HG03097 (cell line): ENCODE results near the gene DHRS3.

ENCODE experiments used
- ATAC-seq: cut with Tn5 transposase; IDR thresholded peaks from one replicate; pipeline ENCODE4 v1.9.1; 2021; ENCODE audit not compliant: unreplicated experiment, low FRiP score

Gene DHRS3

GRCh38 chr1:12600880-12601633 lies 17.0 kb downstream of the DHRS3 start:
- no peak for ATAC-seq

GRCh38 chr1:12600335-12600734 lies 17.7 kb downstream of the DHRS3 start:
- no peak for ATAC-seq

- no peak for ATAC-seq
Measured at GRCh38 chr1:12599657-12600056, 18.4 kb downstream of the DHRS3 start.

DNA sequence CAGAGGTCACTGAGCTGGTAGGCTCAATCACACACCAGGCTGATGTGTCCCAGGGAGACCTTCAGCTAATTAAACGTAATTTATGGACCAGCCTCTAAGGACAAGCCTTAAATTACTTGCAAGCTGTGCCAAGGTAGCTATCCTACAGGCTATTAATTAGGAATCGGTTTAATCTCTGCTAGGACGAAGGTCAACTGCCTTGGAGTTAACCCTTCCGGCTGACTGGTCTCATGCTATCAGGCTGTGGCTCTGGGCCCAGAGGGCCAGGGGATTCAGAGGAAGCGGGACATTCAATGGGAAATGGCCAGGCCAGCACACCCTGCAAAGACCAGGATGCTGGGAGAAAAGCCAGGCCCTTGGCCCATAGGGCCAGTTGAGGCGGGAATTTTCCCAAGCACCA lies 19.0 kb downstream of the DHRS3 start:
- no peak for ATAC-seq

GRCh38 chr1:12597792-12598191 lies 20.2 kb downstream of the DHRS3 start:
- no peak for ATAC-seq

DNA sequence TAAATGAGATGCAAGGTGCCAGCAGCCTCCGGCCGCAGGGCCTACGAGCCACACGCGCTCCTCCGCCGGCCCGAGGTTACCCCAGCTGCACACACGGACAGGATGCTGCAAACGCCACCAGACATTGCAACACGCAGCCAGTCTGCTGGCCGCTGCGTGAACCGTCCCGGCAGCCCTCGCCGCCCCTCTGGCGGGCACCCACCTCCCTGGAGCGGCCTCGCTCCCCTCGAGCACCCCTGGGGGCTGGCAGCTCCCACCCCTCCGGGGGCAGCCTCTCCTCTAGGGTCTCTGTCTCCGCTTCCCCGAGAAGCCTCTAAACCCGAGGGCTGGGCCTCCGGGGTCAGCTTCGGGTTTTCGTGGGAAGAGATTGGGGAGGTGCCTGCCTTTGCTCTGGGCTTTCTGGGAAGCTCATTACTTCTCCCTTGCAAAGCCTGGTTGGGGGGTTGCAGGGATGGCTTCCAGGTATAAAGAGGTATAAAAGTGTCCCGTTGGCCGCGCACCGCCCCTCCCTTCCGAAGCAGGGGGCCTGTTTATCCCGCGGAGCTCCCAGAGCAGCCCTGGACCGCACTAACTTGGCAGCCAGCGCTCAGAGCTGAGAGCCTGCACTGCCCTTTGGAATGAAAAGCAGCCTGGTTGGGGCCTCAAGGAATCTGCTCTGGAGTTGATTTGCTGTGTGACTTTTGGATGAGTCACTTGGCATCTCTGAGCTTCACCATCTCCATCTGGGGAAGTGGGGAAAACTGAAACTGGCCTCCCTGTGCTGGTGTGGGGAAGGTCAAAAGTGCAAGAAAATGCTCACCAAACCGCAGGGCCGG lies 21.8 kb downstream of the DHRS3 start:
- no peak for ATAC-seq

DNA sequence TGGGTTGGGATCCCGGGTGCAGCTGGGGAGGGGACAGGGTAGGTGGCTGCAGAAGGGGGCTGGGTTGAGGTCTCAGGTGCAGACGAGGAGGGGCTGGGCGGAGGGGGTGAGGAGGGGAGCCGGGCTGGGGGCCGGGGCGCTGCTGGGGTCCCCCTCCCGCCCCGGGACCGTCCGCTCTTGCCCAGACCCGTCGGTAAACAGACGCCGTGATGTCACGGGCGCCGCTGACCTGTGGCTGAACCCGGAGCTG lies 22.3 kb downstream of the DHRS3 start:
- ATAC-seq: no peak

DNA sequence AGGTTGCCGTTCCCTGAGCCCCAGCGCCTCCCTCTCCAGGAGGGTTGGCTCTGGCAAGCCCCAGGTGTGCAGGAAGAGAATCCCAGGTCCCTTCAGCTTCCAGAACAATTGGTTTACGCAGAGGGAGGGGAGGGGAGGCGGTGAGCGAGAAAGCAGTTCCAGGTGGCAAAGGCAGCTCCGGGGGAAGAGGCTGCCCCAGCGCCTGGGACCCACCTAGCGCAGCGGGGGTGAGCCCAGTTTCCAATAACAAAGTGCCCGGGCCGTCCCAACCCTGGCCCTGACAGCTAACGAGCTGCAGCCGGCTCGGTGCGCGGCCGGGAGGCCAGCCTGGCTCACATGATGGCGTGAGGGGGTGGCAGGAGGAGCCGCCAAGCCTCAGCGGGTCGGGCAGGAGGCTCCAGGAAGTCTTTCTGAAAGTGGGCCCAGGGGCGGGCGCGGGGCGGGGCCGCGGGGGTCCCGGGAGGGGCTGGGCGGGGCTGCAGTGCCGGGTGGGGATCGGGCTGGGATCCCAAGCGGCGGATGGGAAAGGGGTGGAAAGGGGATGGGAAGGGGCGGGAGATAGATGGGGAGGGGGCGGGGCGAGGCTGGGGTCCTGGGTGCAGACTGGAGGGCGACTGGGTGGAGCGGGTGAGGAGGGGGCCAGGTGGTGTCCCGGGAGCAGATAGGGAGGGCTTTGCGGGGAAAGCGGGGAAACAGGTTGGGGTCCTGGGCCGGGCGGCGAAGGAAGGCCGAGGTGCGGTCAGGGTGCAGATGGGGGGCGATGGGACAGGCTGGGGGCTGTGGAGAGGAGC lies 22.8 kb downstream of the DHRS3 start:
- no peak for ATAC-seq

DNA sequence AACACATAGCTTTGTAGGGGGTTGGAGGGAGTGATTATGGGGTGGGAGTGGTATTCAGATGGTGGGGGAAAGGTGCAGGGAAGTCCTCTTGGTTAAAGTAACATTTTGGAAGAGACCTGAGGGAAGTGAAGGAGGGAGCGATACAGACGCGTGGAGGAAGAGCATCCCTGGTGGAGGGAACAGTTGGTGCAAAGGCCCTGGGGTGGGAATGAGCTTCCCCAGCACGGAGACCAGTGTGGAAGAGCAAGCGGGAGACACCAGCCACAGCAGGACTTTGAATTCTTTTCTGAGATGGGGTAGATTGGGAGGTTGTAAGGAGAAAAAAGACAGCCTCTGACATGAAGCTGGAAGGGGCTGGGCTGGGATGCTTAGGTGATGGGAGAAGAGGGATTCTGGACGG lies 23.5 kb downstream of the DHRS3 start:
- no peak for ATAC-seq

GRCh38 chr1:12593621-12594066 lies 24.4 kb downstream of the DHRS3 start:
- no peak for ATAC-seq

- no peak for ATAC-seq
Measured at GRCh38 chr1:12592496-12592895, 25.5 kb downstream of the DHRS3 start.

- no peak for ATAC-seq
Measured at GRCh38 chr1:12591267-12591938, 26.6 kb downstream of the DHRS3 start.

GRCh38 chr1:12588695-12589094 lies 29.3 kb downstream of the DHRS3 start:
- ATAC-seq: no peak

GRCh38 chr1:12587981-12588640 lies 29.9 kb downstream of the DHRS3 start:
- no peak for ATAC-seq

DNA sequence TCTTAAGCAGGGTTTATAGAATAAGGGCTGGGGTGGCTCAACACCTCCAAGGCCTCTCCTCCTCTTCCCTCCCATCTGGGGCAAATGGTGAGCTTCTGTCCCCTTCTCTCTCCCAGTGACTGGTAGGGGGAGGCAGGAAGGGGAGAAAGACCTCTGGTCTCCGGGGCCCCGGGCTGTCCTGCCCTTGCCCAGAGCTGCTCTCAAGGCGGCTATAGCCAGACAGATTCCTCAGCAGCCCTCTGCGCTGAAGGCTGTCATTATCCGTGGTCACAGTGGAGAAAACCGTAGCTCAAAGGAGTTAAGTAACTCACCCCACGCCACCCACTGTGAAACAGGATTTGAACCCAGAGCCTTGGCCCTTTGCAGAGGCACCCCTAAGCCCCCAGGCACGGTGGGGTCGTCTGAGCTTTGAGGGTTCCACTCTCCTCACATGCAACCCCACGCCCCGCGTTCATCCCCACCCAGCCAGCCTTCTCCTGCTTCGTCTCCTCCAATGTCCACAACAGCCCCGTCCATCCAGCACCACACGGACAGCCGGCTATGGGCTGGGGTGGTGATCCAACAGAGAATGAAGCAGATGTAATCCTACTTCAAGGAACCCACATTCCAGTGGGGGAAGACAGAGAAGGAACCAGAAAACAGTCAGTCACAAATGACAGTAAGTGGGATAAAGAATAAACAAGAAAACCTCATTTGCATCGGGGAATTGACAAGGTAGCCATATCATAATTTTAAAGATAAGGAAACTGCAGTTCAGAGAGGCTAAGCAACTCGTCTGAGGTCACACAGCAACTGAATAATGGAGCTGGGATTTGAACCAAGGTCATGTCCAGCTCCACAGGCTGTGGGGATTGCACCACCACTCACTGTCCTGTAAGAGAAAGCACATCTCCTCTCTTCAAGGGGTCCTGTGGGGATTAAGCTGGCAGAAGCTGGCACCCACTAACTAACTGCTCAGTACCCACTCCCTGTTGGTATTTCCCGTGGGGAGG lies 31.8 kb downstream of the DHRS3 start:
- no peak for ATAC-seq

- ATAC-seq: no peak
Measured at GRCh38 chr1:12585536-12585935, 32.5 kb downstream of the DHRS3 start.

GRCh38 chr1:12584900-12585525 lies 33.0 kb downstream of the DHRS3 start:
- ATAC-seq: no peak

GRCh38 chr1:12583484-12583883 lies 34.5 kb downstream of the DHRS3 start:
- ATAC-seq: no peak

- no peak for ATAC-seq
Measured at GRCh38 chr1:12582649-12583048, 35.4 kb downstream of the DHRS3 start.
